ENCODE data around the gene TRPC4AP. TPM values are rescaled to one million over a fixed set of nuclear protein-coding genes. Genes with fewer than 3 reads are reported as not detected.

TRPC4AP gene
- total and polyA plus RNA-seq, 11 donors, result 21.2 to 51.8 (median 38.6) TPM

DNA sequence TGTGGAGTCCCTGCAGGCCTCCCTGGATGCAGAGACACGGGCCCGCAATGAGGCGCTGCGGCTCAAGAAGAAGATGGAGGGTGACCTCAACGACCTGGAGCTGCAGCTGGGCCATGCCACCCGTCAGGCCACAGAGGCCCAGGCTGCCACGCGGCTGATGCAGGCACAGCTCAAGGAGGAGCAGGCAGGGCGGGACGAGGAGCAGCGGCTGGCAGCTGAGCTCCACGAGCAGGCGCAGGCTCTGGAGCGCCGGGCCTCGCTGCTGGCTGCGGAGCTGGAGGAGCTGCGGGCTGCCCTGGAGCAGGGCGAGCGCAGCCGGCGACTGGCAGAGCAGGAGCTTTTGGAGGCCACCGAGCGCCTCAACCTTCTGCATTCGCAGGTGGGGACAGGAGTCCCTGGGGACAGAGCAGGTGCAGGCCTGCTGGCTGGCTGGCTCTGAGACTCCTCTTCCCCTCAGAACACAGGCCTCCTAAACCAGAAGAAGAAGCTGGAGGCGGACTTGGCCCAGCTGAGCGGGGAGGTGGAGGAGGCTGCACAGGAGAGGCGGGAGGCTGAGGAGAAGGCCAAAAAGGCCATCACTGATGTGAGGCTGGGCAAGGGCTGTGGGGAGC is 92.2 kb downstream of the TRPC4AP start:
- Histone ChIP-seq H3K9me3 (no peaks in the 10 kb centered on the region), H3K27me3 (no peaks in the 10 kb centered on the region), H3K27ac (no peak overlapping the region), H3K4me1 (peaks cover 0 to 16% (median 0%) of the 10 kb centered on the region in 12 donors), H3K36me3 (peaks cover 2 to 100% (median 100%) of the 10 kb centered on the region in 9 donors), H3K4me3 (no peak overlapping the region)
- TF ChIP-seq POLR2A (IDR thresholded peaks at IDR 0.05), result no peak
- no peak for TF ChIP-seq CTCF (IDR thresholded peaks at IDR 0.05)
- intact Hi-C loops (cut with DNase I), result no loop called here
- DNase-seq (peak in 3 of 5 donors; percentile 24 to 61 (median 24)), ATAC-seq (no peak)
- 86 to 90% (median 89%) methylated on average over 9 to 28 of the region's 28 CpGs for WGBS, 4 donors

DNA sequence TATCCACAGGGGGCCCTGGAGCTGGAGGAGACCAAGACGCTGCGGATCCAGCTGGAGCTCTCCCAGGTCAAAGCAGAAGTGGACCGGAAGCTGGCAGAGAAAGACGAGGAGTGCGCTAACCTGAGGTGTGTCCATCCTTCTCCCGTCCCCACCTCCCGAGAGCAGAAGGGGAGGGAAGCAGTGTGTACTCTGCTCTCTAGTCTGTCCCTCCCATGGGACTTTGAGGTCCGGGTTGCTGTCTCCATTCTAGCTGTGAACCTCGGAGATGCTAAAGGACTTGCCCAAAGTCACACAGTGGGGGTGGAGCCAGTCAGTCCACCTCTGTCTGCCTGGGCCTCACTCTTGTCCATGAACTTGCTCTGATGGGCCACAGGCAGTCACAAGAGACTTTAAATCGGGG is 92.8 kb downstream of the TRPC4AP start:
- TF ChIP-seq CTCF (IDR thresholded peaks at IDR 0.05), result no peak
- no peak for TF ChIP-seq POLR2A (IDR thresholded peaks at IDR 0.05)
- intact Hi-C loops (cut with DNase I), result no loop called here
- ATAC-seq (no peak), DNase-seq (peak in 1 of 5 donors; percentile 19)
- H3K36me3 ChIP-seq, result peaks cover 2 to 100% (median 100%) of the 10 kb centered on the region in 9 donors
- no peaks in the 10 kb centered on the region for H3K9me3 ChIP-seq
- no peaks in the 10 kb centered on the region for H3K27me3 ChIP-seq
- 31 to 53% (median 47%) methylated on average over 9 to 10 of the region's 10 CpGs for WGBS, 4 donors
- peaks cover 0 to 16% (median 0%) of the 10 kb centered on the region in 12 donors for H3K4me1 ChIP-seq
- H3K4me3 ChIP-seq, result no peak overlapping the region
- no peak overlapping the region for H3K27ac ChIP-seq

- 80 to 87% (median 83%) methylated on average over 16 to 25 of the region's 25 CpGs for WGBS, 4 donors
- intact Hi-C loops (cut with DNase I), result no loop called here
- H3K27me3 ChIP-seq, result no peaks in the 10 kb centered on the region
Observed at GRCh38 chr20:34999021-34999451, 93.6 kb downstream of the TRPC4AP start.

More at GRCh38 chr20:34999021-34999451, 93.6 kb downstream of the TRPC4AP start:
- H3K4me3 ChIP-seq, result no peak overlapping the region
- DNase-seq (peak in 2 of 5 donors; percentile 29 to 61), ATAC-seq (no peak)
- H3K4me1 ChIP-seq, result peaks cover 0 to 18% (median under 1%) of the 10 kb centered on the region in 12 donors
- H3K9me3 ChIP-seq, result no peaks in the 10 kb centered on the region
- TF ChIP-seq CTCF (IDR thresholded peaks at IDR 0.05), result no peak
- no peak for TF ChIP-seq POLR2A (IDR thresholded peaks at IDR 0.05)
- peaks cover 2 to 100% (median 99%) of the 10 kb centered on the region in 9 donors for H3K36me3 ChIP-seq
- H3K27ac ChIP-seq, result peak overlapping the region in 1 of 12 donors; percentile 1
